K562 (cell line): ENCODE data around the gene SCUBE1. TPM values are rescaled to one million over a fixed set of nuclear protein-coding genes. Genes with fewer than 3 reads are reported as not detected.

ENCODE experiments used
- ATAC-seq: fragments of 200-7000 bp; cut with Tn5 transposase; 3 replicates; pipeline ENCODE4 v1.9.1; 2020; ENCODE audit warnings: moderate library complexity
- BruUV-seq: library from RNA; stranded (reverse); fragments of 400-500 nt; replicated peaks from 2 replicates; lab custom pipeline; 2021; lab: Mats Ljungman, UMichigan
- CTCF ChIA-PET: fragments of 300-600 bp; formaldehyde crosslinking; extraction: SDS; loops from one replicate; lab custom pipeline; 2021; ENCODE audit warnings: low intra/inter-chr PET ratio; lab: Yijun Ruan, JAX
- POLR2A ChIA-PET: fragments of 300-600, 350-650 bp; sonication (Branson Sonifier 250); formaldehyde crosslinking; extraction: SDS; loops from one replicate; lab custom pipeline; 2021; ENCODE audit warnings: antibody characterized with exemption, inconsistent platforms; lab: Yijun Ruan, JAX
- DNase-seq, 4 experiments: peaks; one replicate each; pipeline versions ENCODE4 v3.0.0 to v3.0.0-alpha.2; 2011 to 2018; ENCODE audit warnings: low spot score in 3 of 4, mixed read lengths in 3 of 4; ENCODE audit errors: extremely low read depth in 1 of 4
- FAIRE-seq: peaks from 2 replicates; lab custom pipeline; 2011; peaks lifted over from hg19 to GRCh38; lab: Jason Lieb, UNC
- H2AFZ ChIP-seq: 2 replicates; pipeline ENCODE4 v1.6.0; 2011; ENCODE audit warnings: low read depth, low read length, control low read depth, inconsistent platforms
- H3K27ac ChIP-seq: fragments of 200-600 bp; 3 replicates; pipeline ENCODE4 v1.8.0; 2011; ENCODE audit warnings: low read depth, mild to moderate bottlenecking, control low read depth, inconsistent platforms, low read length, moderate library complexity, mixed read lengths; ENCODE audit errors: extremely low read depth
- H3K27me3 ChIP-seq, 2 experiments: fragments of 300-600 bp in 1 of 2; 2 replicates in 1 of 2; 3 replicates in 1 of 2; pipeline versions ENCODE4 v1.6.0 to v1.8.0; 2011; ENCODE audit warnings: inconsistent platforms in 2 of 2, low read length in 2 of 2, mild to moderate bottlenecking in 1 of 2, mixed read lengths in 1 of 2, moderate library complexity in 1 of 2; ENCODE audit not compliant: control insufficient read depth in 2 of 2, insufficient read depth in 2 of 2
- H3K36me3 ChIP-seq: fragments of 300-600 bp; 3 replicates; pipeline ENCODE4 v1.8.0; 2011; ENCODE audit warnings: mild to moderate bottlenecking, low read length, inconsistent platforms; ENCODE audit not compliant: control insufficient read depth, insufficient read depth
- H3K4me1 ChIP-seq, 2 experiments: fragments of 200-600 bp in 1 of 2; replicated peaks in 1 of 2; 2 replicates in 1 of 2; 3 replicates in 1 of 2; pipeline versions ENCODE4 v1.5.1 to v1.8.0; 2011; ENCODE audit warnings: inconsistent platforms in 2 of 2, low read length in 2 of 2, mild to moderate bottlenecking in 1 of 2, mixed read lengths in 1 of 2, moderate library complexity in 1 of 2; ENCODE audit not compliant: control insufficient read depth in 2 of 2, insufficient read depth in 2 of 2
- H3K4me2 ChIP-seq: 2 replicates; pipeline ENCODE4 v1.6.1; 2011; ENCODE audit warnings: low read length, control low read depth, inconsistent platforms, mixed read lengths; ENCODE audit not compliant: insufficient read depth
- H3K4me3 ChIP-seq: fragments of 200-600 bp; sonication (generic), shearing (Covaris generic); 2 replicates; pipeline ENCODE4 v1.5.1; 2016; ENCODE audit warnings: control low read depth, inconsistent platforms
- H3K79me2 ChIP-seq: fragments of 200-600 bp; 3 replicates; pipeline ENCODE4 v1.8.0; 2011; ENCODE audit warnings: low read length, inconsistent platforms; ENCODE audit not compliant: control insufficient read depth, insufficient read depth
- H3K9ac ChIP-seq, 2 experiments: 2 replicates each; pipeline versions ENCODE4 v1.6.0 to v1.6.1; 2011; ENCODE audit warnings: low read depth in 2 of 2, low read length in 2 of 2, control low read depth in 1 of 2, inconsistent platforms in 1 of 2, mild to moderate bottlenecking in 1 of 2, mixed read lengths in 1 of 2; ENCODE audit not compliant: insufficient read depth in 1 of 2
- H3K9me1 ChIP-seq: one replicate; pipeline ENCODE4 v1.6.0; 2011; ENCODE audit warnings: inconsistent platforms, mild to moderate bottlenecking, low read length, moderate library complexity; ENCODE audit not compliant: control insufficient read depth, insufficient read depth
- H3K9me3 ChIP-seq: replicated peaks from 2 replicates; pipeline ENCODE4 v1.5.1; 2011; ENCODE audit warnings: low read depth, low read length, inconsistent platforms; ENCODE audit not compliant: control insufficient read depth, insufficient read depth
- H4K20me1 ChIP-seq: replicated peaks from 2 replicates; pipeline ENCODE4 v1.6.1; 2011; ENCODE audit warnings: low read length, inconsistent platforms, mixed read lengths; ENCODE audit not compliant: control insufficient read depth, insufficient read depth
- CEBPG ChIP-seq, 3 experiments: fragments of 200-800 bp in 1 of 3; sonication (Bioruptor generic) in 1 of 3; sonication (generic) in 1 of 3; formaldehyde crosslinking in 1 of 3; IDR thresholded peaks in 2 of 3; conservative IDR thresholded peaks in 1 of 3; 2 replicates each; pipeline versions ENCODE4 v1.6.1 to v1.8.0; 2016 to 2022; ENCODE audit warnings: missing compliant biosample characterization in 2 of 3, missing genetic modification characterization in 2 of 3, mild to moderate bottlenecking in 1 of 3, missing genetic modification reagents in 1 of 3
- HDAC8 ChIP-seq: fragments of 450-650 bp; IDR thresholded peaks from 2 replicates; pipeline ENCODE4 v1.6.1; 2016; ENCODE audit warnings: mild to moderate bottlenecking, missing genetic modification characterization, moderate library complexity, missing compliant biosample characterization
- HMG20B ChIP-seq: fragments of 250-450 bp; sonication (Bioruptor Pico); IDR thresholded peaks from 2 replicates; pipeline ENCODE4 v1.5.0; 2021; ENCODE audit warnings: mild to moderate bottlenecking
- KLF1 ChIP-seq: fragments of 450-650 bp; IDR thresholded peaks from 2 replicates; pipeline ENCODE4 v1.6.1; 2016; ENCODE audit warnings: missing genetic modification characterization, missing compliant biosample characterization
- MEF2D ChIP-seq: conservative IDR thresholded peaks from 2 replicates; pipeline ENCODE4 v1.6.1; 2016; ENCODE audit warnings: low read depth, missing genetic modification characterization, missing compliant biosample characterization
- MTF1 ChIP-seq: fragments of 250-450 bp; sonication (Bioruptor Pico); IDR thresholded peaks from 2 replicates; pipeline ENCODE4 v1.9.0; 2021; ENCODE audit warnings: moderate library complexity, mild to moderate bottlenecking, inconsistent platforms, borderline replicate concordance
- MYC ChIP-seq, 2 experiments: fragments of 250-450 bp in 1 of 2; sonication (Bioruptor Pico) in 1 of 2; IDR thresholded peaks; 2 replicates each; pipeline versions ENCODE4 v1.5.1 to v1.6.1; 2012 to 2021; ENCODE audit warnings: low read depth in 2 of 2, borderline replicate concordance in 1 of 2, improper control_type of control experiment in 1 of 2, low read length in 1 of 2, mild to moderate bottlenecking in 1 of 2, moderate library complexity in 1 of 2
- NCOA2 ChIP-seq, 2 experiments: fragments of 450-650 bp; IDR thresholded peaks; 2 replicates each; pipeline ENCODE4 v1.6.1; 2018; ENCODE audit warnings: mild to moderate bottlenecking in 2 of 2, moderate library complexity in 1 of 2; ENCODE audit not compliant: partially characterized antibody in 2 of 2
- SRSF7 ChIP-seq: fragments of 200-400 bp; formaldehyde crosslinking; optimal IDR thresholded peaks from 2 replicates; pipeline ENCODE3; 2017; ENCODE audit warnings: mild to moderate bottlenecking, low read depth, low read length
- TCF7L2 ChIP-seq: fragments of 150-350 bp; IDR thresholded peaks from 2 replicates; pipeline ENCODE4 v1.6.1; 2016; ENCODE audit warnings: low read depth, mild to moderate bottlenecking, low read length, moderate library complexity
- USF1 ChIP-seq: sonication (generic); formaldehyde crosslinking; IDR thresholded peaks from 2 replicates; pipeline ENCODE4 v1.9.0; 2022; ENCODE audit warnings: mild to moderate bottlenecking, missing genetic modification reagents
- ZNF586 ChIP-seq: fragments of 450-650 bp; formaldehyde crosslinking; conservative IDR thresholded peaks from 2 replicates; pipeline ENCODE4 v1.4.0; 2020; ENCODE audit warnings: mild to moderate bottlenecking, moderate library complexity
- ZNF75A ChIP-seq: fragments of 450-650 bp; formaldehyde crosslinking; IDR thresholded peaks from 2 replicates; pipeline ENCODE4 v1.4.0; 2020; ENCODE audit warnings: mild to moderate bottlenecking
- ZNF76 ChIP-seq: fragments of 250-450 bp; sonication (Bioruptor Pico); IDR thresholded peaks from 2 replicates; pipeline ENCODE4 v1.4.0; 2020; ENCODE audit warnings: mild to moderate bottlenecking, moderate library complexity, borderline replicate concordance
- WGBS: fragments of 100-300 bp; shearing (Covaris generic); methylation state at CpG from one replicate; pipeline ENCODE4 v1.1.6; 2016; ENCODE audit warnings: low coverage, mixed read lengths; ENCODE audit not compliant: insufficient coverage; ENCODE audit errors: missing lambda C conversion rate; 5-methylcytosine and 5-hydroxymethylcytosine counted together
- in situ Hi-C: fragments of 300-500 bp; cut with MboI; formaldehyde crosslinking; loops from 4 replicates; pipeline ENCODE4 v1.15.0; 2018; ENCODE audit warnings: inconsistent platforms, mixed read lengths
- intact Hi-C: fragments of 100-400 bp; cut with micrococcal nuclease; formaldehyde crosslinking; loops from 2 replicates; pipeline ENCODE4 v1.14.2; 2022
- polyA plus RNA-seq, 8 experiments: library from polyadenylated mRNA; depleted of rRNA in 4 of 8; stranded (reverse) in 5 of 8; unstranded in 3 of 8; fragments of >200 nt; fragmentation: Nextera tagmentation in 2 of 8; fragmentation: Illumina TruSeq in 1 of 8; extraction: Ambion mirVana in 2 of 8; extraction: Trizol in 1 of 8; gene quantifications; 2 replicates each; pipeline versions ENCODE4 v1.2.1 to v1.2.3, GENCODE V29; 2011 to 2014; ENCODE audit warnings: inconsistent platforms in 1 of 8, missing spikeins in 1 of 8
- total RNA-seq, 7 experiments: library from RNA; depleted of rRNA in 6 of 7; stranded (reverse); fragments of >200 nt in 6 of 7; fragmentation: Illumina TruSeq in 2 of 7; extraction: Trizol in 2 of 7; gene quantifications; 2 replicates each; pipeline versions ENCODE4 v1.2.1 to v1.2.3, GENCODE V29; 2011 to 2021; ENCODE audit warnings: low replicate concordance in 1 of 7
- TF ChIP-seq, protein P1 (sequence below): fragments of 450-650 bp; formaldehyde crosslinking; conservative IDR thresholded peaks from 2 replicates; pipeline ENCODE4 v1.4.0; 2022; ENCODE audit warnings: mild to moderate bottlenecking, missing genetic modification characterization
- TF ChIP-seq, protein P2 (sequence below): fragments of 450-650 bp; IDR thresholded peaks from 2 replicates; pipeline ENCODE4 v1.6.1; 2016; ENCODE audit warnings: antibody characterized with exemption

SCUBE1 gene
- total and polyA plus RNA-seq, 9 of the 15 experiments (the other 6 are each of a cell fraction or from before 2014, with no cell fraction given), result 0.03 to 0.47 (median 0.29) TPM; not detected in 6

GRCh38 chr22:43313890-43314474 lies 29.2 kb downstream of the SCUBE1 start:
- Histone ChIP-seq H3K79me2 (no peaks in the 10 kb centered on the region), H3K4me1 (no peaks in the 10 kb centered on the region; a peak in 1 of 5 replicates), H3K9me3 (no peaks in the 10 kb centered on the region), H4K20me1 (no peaks in the 10 kb centered on the region), H3K36me3 (no peaks in the 10 kb centered on the region), H3K9ac (no peak overlapping the region), H3K27ac (no peak overlapping the region), H3K27me3 (peaks cover 3 to 33% of the 10 kb centered on the region in 2 experiments; a peak in 3 of 5 replicates), H3K4me2 (no peak overlapping the region), H2AFZ (no peak overlapping the region), H3K9me1 (no peaks in the 10 kb centered on the region), H3K4me3 (no peak overlapping the region)
- ATAC-seq (no peak), FAIRE-seq (no peak), DNase-seq (no peak)
- POLR2A ChIA-PET, result no interaction called here
- CTCF ChIA-PET, result no interaction called here
- intact Hi-C loops (no loop called here), in situ Hi-C loops (no loop called here)
- 3% methylated on average over 6 of the region's 7 CpGs for WGBS
- BruUV-seq, result no TSS peak
- no peak for TF ChIP-seq CEBPG (CRISPR knock-in tag; IDR thresholded peaks at IDR 0.05)
- no peak for TF ChIP-seq CEBPG (tag; conservative IDR thresholded peaks at IDR 0.05 in 1 of 2, IDR thresholded peaks at IDR 0.05 in 1 of 2)
- TF ChIP-seq KLF1, result no peak
- no peak for TF ChIP-seq MYC (IDR thresholded peaks at IDR 0.05; ENCODE audit: low read depth, low read length)
- no peak for TF ChIP-seq MYC (CRISPR knock-in tag; IDR thresholded peaks at IDR 0.05; ENCODE audit: borderline replicate concordance, low read depth)
- TF ChIP-seq USF1 (CRISPR knock-in tag), result no peak
- TF ChIP-seq HDAC8, result no peak
- no peak for TF ChIP-seq NCOA2 (IDR thresholded peaks at IDR 0.05; ENCODE audit: partially characterized antibody in 2 of 2)
- TF ChIP-seq TCF7L2, result no peak
- no peak for TF ChIP-seq ZNF586 (CRISPR knock-in tag)
- no peak for TF ChIP-seq MEF2D (tag)
- TF ChIP-seq MTF1 (CRISPR knock-in tag), result no peak
- TF ChIP-seq HMG20B (CRISPR knock-in tag), result no peak
- TF ChIP-seq, protein P1, sequence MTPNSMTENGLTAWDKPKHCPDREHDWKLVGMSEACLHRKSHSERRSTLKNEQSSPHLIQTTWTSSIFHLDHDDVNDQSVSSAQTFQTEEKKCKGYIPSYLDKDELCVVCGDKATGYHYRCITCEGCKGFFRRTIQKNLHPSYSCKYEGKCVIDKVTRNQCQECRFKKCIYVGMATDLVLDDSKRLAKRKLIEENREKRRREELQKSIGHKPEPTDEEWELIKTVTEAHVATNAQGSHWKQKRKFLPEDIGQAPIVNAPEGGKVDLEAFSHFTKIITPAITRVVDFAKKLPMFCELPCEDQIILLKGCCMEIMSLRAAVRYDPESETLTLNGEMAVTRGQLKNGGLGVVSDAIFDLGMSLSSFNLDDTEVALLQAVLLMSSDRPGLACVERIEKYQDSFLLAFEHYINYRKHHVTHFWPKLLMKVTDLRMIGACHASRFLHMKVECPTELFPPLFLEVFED, result no peak
- no peak for TF ChIP-seq SRSF7
- no peak for TF ChIP-seq ZNF76 (CRISPR knock-in tag)
- no peak for TF ChIP-seq ZNF75A (CRISPR knock-in tag)
- TF ChIP-seq, protein P2, sequence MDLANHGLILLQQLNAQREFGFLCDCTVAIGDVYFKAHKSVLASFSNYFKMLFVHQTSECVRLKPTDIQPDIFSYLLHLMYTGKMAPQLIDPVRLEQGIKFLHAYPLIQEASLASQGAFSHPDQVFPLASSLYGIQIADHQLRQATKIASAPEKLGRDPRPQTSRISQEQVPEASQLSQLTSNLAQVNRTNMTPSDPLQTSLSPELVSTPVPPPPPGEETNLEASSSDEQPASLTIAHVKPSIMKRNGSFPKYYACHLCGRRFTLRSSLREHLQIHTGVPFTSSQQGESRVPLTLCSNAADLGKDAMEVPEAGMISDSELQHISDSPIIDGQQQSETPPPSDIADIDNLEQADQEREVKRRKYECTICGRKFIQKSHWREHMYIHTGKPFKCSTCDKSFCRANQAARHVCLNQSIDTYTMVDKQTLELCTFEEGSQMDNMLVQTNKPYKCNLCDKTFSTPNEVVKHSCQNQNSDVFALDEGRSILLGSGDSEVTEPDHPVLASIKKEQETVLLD, result no peak
